ENCODE data around the gene BPNT1. TPM values are rescaled to one million over a fixed set of nuclear protein-coding genes. Genes with fewer than 3 reads are reported as not detected.

Gene BPNT1
- total and polyA plus RNA-seq, 2 of the 8 experiments (the other 6 are each of a cell fraction or from before 2014, with no cell fraction given), result 13.2 to 16.3 TPM

- Histone ChIP-seq H2BK15ac (ENCODE audit: low read length) (no peak overlapping the region), H3K4me3 (ENCODE audit: extremely low read depth in 1 of 4, insufficient read depth in 2 of 4, low read depth in 3 of 4, low read length in 4 of 4) (no peak overlapping the region), H2AFZ (ENCODE audit: low read length) (no peak overlapping the region), H2BK20ac (ENCODE audit: low read length) (no peak overlapping the region), H2BK120ac (replicated peaks; ENCODE audit: low read depth, low read length) (no peak overlapping the region), H3K4me1 (replicated peaks in 1 of 4; ENCODE audit: control insufficient read depth in 3 of 4, insufficient read depth in 4 of 4, low read length in 3 of 4) (0 out of 7 replicates have a peak, but pooled peaks cover 0 to 3% (median 0%) of the 10 kb centered on the region in 4 experiments), H3K18ac (ENCODE audit: extremely low read depth, low read length) (no peak overlapping the region), H2BK5ac (ENCODE audit: low read depth, low read length) (no peak overlapping the region), H3K9me3 (ENCODE audit: insufficient read depth in 2 of 2, low read depth in 1 of 2, low read length in 1 of 2) (no peaks in the 10 kb centered on the region), H3K14ac (ENCODE audit: insufficient read length) (no peak overlapping the region), H3K27me3 (replicated peaks in 1 of 4; ENCODE audit: control insufficient read depth in 3 of 4, extremely low read depth in 1 of 4, insufficient read depth in 3 of 4, low read length in 3 of 4) (no peaks in the 10 kb centered on the region), H3K23ac (ENCODE audit: insufficient read length) (no peak overlapping the region), H3K27ac (ENCODE audit: low read depth, low read length) (no peak overlapping the region), H3K23me2 (ENCODE audit: low read depth, low read length) (no peaks in the 10 kb centered on the region), H3K36me3 (ENCODE audit: control insufficient read depth in 2 of 4, insufficient read depth in 4 of 4, low read length in 3 of 4) (peaks cover 0 to 20% (median 1%) of the 10 kb centered on the region in 4 experiments; a peak in 3 of 8 replicates), H3K4me2 (ENCODE audit: insufficient read depth in 1 of 2, low read depth in 2 of 2, low read length in 2 of 2) (no peak overlapping the region), H4K91ac (replicated peaks; ENCODE audit: insufficient read length, low read length) (no peak overlapping the region), H3K56ac (replicated peaks; ENCODE audit: insufficient read length, low read depth, low read length) (no peak overlapping the region), H4K20me1 (replicated peaks in 1 of 2; ENCODE audit: control insufficient read depth in 1 of 2, insufficient read depth in 2 of 2, low read length in 2 of 2) (no peaks in the 10 kb centered on the region), H3K4ac (replicated peaks; ENCODE audit: insufficient read length, low read depth, low read length) (no peak overlapping the region), H3K79me2 (ENCODE audit: control insufficient read depth in 1 of 2, insufficient read depth in 2 of 2, low read length in 2 of 2) (no peaks in the 10 kb centered on the region), H3K9ac (replicated peaks in 1 of 4; ENCODE audit: extremely low read depth in 1 of 4, low read depth in 3 of 4, low read length in 3 of 4) (no peak overlapping the region), H3K79me1 (ENCODE audit: low read depth, low read length) (no peaks in the 10 kb centered on the region), H4K5ac (ENCODE audit: insufficient read length, low read depth, low read length) (no peak overlapping the region), H4K8ac (ENCODE audit: extremely low read depth, insufficient read depth, low read length) (no peak overlapping the region), H2BK12ac (ENCODE audit: low read depth, low read length) (no peak overlapping the region), H2AK5ac (ENCODE audit: low read depth, low read length) (no peak overlapping the region)
- POLR2A ChIA-PET (ENCODE audit: partially characterized antibody), result interaction anchor here (1.3 kb wide), 1 partner anchor 25 kb away, joined by 3 read pairs; no protein-coding TSS in a partner anchor
- 79% methylated on average over 3 of the region's 3 CpGs; no CpG with 5 or more reads in 1 of the 2 experiments for WGBS, 2 experiments (ENCODE audit: extremely low coverage in 1 of 2, insufficient coverage in 1 of 2, insufficient read length in 1 of 2, insufficient replicate concordance in 2 of 2, low coverage in 1 of 2, low lambda C conversion rate in 2 of 2, missing lambda C conversion rate in 1 of 2)
- DNase-seq (ENCODE audit: low read depth in 1 of 2, low spot score in 2 of 2), result no peak
- TF ChIP-seq CHD2 (IDR thresholded peaks at IDR 0.05; ENCODE audit: low read length) (no peak), JUND (IDR thresholded peaks at IDR 0.05; ENCODE audit: low read length) (no peak), GABPA (IDR thresholded peaks at IDR 0.05; ENCODE audit: borderline replicate concordance, insufficient read depth, low read length) (no peak)
- CTCF ChIA-PET (ENCODE audit: partially characterized antibody), result interaction anchor here (0.6 to 2.5 kb wide), 2 partner anchors 25 to 821 kb away, joined by 3 to 9 read pairs; no protein-coding TSS in a partner anchor
- no peak for FAIRE-seq
Measured at GRCh38 chr1:220060876-220061275, 28.7 kb downstream of the BPNT1 start.
